NCI-H2029 (cell line): Measurements from ENCODE around the gene PPP2R5D.
"Not testable (repeated sequence)": the region's sequence is repeated elsewhere in the genome, so short reads cannot be mapped to it uniquely, and the experiment has no call there.

Experiments used
- DNase-seq: peaks from one replicate; lab custom pipeline; 2025; lab: John Stamatoyannopoulos, UW

Gene PPP2R5D

DNA sequence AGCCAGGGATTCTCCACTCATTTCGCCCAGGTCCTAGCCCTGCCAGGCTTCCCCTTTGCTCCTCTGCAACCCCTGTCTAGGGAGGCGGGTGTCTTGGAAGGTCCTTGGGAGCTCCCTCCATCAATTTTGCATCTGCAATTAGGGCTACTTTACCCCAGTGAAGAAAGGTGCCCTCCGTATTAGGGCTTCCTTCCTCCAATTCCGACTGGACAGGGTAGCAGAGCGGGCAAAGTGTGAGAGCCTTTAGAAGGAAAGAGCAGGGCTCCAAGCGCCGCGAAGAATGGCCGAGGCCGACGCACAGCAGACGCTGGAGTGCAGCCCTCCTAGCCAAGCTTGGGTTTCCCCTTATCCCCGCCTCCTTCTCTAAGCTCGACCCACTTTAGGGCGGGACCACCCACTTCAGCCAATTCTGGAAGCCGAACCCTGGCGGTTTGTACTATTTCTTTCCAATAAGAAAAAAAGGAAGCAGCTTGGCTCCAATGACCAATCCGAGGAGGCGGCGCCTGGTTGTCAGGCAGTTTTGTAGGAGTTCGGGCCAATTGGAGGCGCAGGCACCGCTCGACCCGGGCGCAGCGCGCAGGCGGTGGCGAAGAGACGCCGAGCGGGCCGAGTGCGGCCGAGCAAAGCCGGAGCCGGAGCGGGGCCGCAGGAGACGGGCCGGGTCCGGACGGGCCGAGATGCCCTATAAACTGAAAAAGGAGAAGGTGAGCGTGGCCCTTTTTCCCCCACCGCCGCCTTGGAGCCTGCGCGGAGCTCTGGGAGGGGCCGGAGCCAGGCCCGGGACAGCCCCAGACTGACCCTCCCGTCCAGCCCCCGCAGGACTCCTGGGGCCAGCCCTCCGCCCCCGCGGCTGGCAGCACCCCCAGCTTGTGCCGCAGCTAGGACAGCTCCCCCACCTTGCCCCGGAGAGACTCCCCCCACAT is at the start of gene PPP2R5D:
TSS of gene PPP2R5D (plus strand) at position 570 of the 923 bp plus-strand sequence. CDS start at position 678, 108 bp downstream.
- peak; percentile 99 for DNase-seq

DNA sequence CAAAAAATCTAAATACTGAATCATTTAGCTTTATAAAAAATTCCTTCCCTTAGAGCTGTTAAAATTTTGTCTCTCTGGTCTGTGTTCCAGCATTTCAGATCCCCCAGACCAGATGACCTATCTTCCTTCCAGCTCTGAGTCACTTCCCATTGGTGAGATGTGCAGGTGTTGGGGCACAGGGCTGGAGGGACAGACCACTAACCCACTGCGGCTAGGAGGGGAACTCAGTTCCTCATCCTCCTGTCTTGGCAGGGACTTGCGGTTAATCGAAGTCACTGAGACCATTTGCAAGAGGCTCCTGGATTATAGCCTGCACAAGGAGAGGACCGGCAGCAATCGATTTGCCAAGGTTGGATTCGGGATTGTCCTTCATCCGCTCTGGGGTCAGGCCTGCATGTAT is 49.0 kb upstream of the PPP2R5D start:
- DNase-seq = no peak

DNA sequence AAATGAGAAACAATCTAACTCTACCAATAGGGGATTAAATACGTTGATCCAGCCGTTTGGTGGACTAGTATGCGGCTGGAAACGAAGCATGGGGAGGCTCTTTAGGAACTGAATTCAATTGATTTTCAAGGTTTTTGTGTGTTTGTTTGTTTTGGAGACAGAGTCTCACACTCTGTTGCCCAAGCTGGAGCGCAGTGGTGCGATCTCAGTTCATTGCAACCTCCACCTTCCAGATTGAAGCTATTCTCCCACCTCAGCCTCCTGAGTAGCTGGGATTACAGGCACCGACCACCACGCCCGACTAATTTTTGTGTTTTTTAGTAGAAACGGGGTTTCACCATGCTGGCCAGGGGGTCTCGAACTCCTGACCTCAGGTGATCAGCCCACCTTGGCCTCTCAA is 48.0 kb upstream of the PPP2R5D start:
- DNase-seq = no peak

DNA sequence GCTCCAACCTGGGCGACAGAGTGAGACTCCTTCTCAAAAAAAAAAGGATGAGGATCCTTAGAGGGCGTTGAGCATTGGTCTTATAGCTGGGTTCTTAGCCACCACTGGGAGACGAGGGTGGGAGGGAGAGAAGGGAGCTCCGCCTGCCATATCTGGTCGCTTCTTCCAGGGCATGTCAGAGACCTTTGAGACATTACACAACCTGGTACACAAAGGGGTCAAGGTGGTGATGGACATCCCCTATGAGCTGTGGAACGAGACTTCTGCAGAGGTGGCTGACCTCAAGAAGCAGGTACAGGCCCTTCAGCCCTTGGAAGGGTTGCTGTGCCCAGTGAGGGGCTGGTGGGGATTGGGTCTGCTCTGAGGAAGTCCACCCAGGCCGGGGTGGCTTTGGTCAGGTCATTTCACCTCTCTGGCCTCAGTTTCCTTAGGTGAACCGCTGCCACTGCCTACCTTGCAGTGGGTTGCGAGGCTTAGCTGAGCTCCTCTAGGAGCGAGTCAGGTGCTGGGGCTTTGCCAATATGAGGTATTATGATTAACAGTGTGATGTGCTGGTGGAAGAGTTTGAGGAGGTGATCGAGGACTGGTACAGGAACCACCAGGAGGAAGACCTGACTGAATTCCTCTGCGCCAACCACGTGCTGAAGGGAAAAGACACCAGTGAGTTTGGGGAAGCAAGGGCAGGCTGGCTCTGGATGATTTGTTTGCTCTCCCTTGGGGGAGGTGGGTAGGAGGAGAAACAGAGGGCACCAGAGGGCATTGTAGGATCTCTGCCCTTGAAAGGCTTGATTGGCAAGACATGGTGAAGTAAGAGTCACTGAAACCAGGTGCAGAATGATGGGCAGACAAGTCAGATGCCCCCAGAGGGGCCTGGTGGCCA is 46.6 kb upstream of the PPP2R5D start:
- no peak for DNase-seq

DNA sequence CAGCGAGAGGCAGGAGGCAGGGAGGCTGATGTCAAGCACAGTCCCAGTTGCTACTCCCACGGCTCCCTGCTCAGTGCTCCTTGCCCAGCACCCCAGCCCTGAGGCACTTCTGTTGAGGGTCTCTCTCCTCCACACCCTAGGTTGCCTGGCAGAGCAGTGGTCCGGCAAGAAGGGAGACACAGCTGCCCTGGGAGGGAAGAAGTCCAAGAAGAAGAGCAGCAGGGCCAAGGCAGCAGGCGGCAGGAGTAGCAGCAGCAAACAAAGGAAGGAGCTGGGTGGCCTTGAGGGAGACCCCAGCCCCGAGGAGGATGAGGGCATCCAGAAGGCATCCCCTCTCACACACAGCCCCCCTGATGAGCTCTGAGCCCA is 46.0 kb upstream of the PPP2R5D start:
- DNase-seq = no peak

DNA sequence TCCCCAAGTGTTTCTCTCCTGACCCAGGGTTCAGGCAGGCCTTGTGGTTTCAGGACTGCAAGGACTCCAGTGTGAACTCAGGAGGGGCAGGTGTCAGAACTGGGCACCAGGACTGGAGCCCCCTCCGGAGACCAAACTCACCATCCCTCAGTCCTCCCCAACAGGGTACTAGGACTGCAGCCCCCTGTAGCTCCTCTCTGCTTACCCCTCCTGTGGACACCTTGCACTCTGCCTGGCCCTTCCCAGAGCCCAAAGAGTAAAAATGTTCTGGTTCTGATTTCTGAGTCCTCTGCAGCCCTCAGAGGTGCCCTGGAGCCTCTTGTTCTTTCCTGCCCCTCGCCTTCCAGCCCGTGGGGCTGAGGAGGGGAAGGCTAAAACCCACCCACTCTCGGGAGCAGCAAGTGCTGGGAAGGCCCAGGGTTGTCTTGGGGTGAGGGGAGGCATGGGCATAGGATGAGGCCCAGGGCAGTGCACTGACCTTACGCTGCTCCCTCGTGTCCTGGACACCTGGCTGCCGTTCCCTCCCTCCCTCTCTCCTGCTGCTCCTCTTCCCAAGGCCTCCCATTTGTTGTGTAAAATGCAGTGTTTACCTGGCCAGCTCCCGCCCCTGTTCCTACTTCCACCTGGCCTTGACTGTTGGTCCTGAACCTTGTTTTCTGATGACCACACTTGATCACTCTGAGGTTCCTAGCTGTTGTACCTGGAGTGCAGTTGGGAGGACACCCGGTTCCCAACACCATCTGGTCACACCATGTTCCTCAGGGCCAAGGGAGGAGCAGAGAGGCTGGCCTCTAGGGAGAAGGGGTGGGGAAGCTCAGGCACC is 45.2 kb upstream of the PPP2R5D start:
- no peak for DNase-seq

DNA sequence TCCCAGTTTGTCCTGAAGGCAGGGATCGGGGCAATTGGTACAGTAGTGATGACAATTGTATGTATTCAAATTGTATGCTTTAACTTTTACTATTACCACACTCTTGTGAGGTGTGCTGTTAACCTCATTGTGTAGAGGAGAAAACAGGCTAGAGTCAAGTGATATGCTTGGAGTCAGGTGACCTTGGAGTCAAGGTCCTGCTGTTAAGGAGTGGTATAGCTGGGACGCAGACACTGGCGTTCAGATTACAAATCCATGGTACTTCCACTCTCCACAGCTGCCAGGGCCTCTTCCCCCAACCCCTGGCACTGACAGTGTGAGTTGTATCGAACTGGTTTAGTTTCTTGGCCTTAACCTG is 44.6 kb upstream of the PPP2R5D start:
- no peak for DNase-seq

DNA sequence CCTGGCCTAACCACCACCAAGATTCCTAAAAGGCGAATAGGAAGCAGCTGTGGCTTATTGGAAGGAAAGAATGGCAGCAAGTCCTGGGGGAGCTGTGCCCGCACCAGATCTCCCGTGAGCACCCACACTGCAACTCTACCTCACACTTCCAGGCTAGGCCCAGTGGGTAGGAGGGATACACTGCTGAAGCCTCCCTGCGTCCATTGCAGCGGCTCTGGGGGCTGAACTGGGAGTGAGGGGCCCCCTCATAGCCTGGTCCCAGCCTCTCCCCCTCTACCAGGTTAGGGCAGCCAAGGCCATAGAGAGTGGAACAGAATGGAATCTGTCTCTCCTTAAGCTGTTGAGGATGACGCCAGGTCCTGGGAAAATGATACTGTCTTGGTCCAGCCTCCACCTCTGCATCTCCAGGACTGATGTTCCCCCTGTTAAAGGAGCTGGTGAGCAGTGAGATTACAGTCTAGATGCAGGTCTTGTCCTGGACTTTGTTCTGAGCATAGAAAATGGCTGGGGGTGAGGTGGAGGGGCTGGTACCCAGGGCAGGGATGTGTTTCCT is 43.8 kb upstream of the PPP2R5D start:
- DNase-seq = no peak

DNA sequence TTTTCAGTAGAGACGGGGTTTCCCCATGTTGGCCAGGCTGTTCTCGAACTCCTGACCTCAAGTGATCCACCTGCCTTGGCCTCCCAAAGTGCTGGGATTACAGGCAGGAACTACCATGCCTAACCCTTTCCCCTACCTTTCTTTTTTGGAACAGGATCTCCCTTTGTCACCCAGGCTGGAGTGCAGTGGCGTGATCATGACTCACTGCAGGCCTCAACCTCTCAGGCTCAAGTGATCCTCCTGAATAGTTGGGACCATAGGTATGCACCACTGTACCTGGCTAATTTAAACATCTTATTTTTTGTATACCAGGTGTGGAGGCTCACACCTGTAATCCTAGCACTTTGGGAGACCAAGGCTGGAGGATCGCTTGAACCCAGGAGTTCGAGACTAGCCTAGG is 43.0 kb upstream of the PPP2R5D start:
- DNase-seq = not testable (repeated sequence)

DNA sequence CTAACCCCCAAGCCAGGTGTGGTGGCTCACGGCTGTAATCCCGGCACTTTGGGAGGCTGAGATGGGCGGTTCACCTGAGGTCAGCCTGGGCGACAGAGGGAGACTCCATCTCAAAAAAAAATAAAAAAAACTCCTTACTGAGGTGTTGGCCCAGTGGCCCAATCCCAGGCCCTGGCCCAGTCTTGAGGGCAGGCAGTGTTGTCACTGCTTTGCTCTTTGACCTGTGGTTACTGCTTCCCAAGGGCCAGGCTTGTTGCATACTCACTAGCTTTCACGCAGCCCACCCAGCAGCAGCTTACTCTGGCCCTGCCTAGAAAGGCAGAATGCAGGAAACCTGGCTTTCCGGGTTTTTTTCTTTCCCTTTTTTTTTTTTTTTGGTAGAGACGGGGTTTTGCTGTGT is 41.9 kb upstream of the PPP2R5D start:
- DNase-seq = no peak

DNA sequence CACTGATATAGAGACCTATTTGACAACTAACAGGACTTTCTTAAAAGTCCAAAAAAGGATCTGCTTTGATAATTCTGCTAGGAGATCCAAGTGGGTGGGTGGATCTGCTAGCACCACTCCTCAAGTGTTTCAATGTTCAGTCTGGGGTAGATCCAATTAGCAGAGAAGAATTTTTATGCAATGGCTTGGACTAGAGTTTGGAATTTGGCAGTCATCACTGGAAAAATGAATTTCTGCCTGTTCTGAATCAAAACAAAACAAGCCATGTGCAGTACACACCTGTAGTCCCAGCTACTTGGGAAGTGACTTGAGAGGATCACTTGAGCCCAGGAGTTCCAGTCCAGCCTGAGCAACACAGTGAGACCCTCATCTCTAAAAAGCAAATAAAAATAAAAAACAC is 36.4 kb upstream of the PPP2R5D start:
- no peak for DNase-seq

DNA sequence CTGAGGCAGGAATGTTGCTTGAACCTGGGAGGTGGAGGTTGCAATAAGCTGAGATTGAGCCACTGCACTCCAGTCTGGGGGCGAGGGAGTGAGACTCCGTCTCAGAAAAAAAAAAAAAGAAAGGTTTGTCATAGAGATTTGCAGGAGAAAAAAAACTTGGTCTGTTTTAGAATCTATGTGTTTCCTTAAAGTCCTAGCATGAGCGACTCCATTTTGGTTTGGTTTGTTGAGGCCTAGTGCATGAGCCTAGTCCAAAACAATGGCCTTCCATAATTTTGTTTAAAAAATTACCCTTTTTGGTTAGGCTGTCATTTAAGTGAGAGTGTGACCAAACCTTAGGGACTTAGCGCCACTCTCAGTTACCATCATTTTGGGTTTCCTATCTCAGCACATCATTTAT is 32.0 kb upstream of the PPP2R5D start:
- DNase-seq = no peak

DNA sequence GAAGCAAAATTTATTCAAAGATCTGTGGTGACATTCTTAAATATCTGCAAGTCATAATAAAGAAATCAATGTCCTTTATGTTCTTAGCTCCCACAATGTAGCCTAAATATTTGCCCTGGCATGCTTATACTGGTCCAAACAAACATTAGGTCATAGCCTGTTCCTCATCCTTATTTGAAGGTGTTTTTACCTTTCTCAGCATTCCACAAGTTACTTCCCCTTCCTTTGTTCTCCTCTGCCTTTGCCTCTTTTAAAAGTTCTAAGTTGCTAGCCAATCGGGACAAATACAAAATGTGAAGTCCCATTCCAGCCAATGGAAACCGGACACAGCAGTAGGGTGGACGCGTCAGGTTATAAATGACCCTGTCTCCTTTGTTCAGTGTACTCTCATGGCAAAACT is 30.0 kb upstream of the PPP2R5D start:
- not testable (repeated sequence) for DNase-seq

DNA sequence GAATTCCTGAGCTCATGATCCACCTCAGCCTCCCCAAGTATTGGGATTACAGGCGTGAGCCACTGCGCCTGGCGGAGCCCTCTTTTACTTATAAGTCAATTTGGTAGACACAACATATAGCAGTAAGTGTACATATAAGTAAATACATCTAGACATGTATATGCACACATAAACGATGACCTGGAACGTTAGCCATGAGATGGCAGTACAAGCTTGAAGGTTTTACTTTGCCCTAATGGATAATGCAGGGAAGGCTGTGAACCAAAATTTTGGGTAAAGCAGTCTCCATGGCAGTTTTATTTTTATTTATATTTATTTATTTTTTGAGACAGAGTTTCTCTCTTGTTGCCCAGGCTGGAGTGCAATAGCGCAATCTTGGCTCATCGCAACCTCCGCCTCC is 26.2 kb upstream of the PPP2R5D start:
- no peak for DNase-seq

DNA sequence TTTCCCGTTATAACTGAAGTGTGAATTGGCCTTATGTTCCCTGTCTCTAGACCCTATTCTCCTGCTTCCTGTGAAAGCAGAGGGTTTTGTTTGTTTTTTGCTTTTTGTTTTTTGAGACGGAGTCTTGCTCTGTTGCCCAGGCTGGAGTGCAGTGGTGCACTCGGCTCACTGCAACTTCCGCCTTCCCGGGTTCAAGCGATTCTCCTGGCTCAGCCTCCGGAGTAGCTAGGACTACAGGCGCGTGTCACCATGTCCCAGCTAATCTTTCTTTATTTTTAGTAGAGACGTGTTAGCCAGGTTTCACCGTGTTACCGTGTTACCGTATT is 24.5 kb upstream of the PPP2R5D start:
- no peak for DNase-seq

DNA sequence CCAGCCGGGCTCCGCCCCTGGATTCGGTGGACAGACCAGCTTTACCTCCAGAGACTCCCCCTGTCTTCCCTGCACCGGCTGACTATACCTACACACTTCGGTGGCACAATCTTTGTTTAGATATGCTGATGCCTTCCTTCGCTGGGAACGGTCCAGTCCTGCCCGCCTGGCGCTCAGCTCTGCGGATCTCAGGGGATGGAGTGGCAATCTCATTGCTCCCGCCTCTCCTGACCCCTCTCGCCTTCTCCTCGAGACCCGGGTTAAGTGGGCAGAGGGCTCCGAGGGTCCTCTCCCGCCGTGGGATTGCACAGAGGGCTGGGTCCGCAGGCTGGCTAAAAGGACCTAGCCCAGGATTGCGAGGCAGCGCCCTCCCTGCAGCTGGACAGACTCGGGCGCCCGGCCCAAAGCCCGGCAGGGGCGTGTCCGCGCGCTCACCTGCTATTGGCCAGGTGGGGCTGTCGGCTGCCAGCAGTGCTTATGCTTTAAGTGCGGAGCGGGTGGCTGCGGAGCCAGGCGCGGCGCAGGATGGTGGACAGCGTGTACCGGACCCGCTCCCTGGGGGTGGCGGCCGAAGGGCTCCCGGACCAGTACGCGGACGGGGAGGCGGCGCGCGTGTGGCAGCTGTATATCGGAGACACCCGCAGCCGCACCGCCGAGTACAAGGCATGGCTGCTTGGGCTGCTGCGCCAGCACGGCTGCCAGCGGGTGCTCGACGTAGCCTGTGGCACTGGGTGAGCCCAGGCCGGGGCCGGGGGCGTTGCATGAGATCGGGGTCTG is 23.9 kb upstream of the PPP2R5D start, which contains the start of gene GNMT:
TSS of gene GNMT (plus strand) at position 512 of the 777 bp plus-strand sequence. CDS start at position 526, 14 bp downstream.
- peak; percentile 59 for DNase-seq

DNA sequence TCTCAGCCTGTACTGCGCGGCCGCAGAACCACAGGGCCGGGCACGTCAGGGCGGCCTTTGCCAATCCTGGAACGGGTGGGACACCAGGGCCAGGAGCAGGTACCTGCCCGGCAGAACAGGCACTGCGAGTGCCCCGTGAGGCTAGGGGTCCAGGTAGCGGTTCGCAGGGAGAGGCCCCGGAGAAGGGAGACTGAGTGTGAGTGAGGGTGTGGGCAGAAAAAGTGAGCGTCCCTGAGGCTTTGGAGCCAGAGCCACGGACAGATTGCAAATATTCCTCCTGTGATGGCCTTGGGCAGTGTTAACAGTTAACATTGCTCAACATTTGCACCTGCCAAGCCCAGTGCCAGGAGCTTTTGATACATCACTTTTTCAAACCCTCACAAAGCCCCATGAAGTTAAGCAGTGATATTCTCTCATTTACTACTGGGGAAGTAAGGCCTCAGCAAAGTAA is 23.3 kb upstream of the PPP2R5D start:
- no peak for DNase-seq

DNA sequence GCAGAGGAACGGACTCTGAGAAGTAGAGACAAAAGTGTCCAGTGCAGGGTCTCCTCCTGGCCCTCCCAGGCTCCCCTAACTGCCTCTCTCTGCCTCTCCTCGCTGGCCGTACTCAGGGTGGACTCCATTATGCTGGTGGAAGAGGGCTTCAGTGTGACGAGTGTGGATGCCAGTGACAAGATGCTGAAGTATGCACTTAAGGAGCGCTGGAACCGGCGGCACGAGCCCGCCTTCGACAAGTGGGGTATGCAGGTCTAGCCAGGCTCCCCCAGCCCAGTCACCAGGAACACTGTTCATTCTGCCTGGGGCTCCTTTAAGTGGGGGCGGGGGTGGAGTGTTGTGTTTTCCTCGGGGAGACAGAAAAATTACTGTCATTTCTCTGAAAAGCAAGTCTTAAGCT is 22.3 kb upstream of the PPP2R5D start:
- DNase-seq = no peak

DNA sequence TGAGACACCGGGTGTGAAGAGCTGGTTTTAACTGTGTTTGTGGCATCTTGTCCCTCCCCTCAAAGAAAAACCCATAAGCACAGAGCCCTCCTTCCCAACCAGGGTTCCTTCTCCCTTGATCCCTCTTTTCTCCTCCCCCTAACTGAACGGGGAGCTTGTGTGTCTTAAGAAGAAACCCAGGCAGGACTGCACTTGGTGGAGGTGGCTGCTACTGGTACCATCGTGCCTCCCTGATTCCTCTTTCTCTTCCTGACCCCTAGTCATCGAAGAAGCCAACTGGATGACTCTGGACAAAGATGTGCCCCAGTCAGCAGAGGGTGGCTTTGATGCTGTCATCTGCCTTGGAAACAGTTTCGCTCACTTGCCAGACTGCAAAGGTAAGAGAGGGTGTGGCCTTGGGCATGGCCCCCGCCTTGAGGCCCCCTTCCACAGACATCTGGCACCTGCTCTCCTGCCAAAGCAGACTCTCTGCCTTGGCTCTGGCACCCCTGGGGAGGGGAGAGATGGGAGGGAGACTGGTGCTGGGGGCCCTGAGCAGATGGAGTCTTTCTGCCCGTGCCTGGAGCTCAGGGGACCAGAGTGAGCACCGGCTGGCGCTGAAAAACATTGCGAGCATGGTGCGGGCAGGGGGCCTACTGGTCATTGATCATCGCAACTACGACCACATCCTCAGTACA is 21.7 kb upstream of the PPP2R5D start:
- DNase-seq = no peak

DNA sequence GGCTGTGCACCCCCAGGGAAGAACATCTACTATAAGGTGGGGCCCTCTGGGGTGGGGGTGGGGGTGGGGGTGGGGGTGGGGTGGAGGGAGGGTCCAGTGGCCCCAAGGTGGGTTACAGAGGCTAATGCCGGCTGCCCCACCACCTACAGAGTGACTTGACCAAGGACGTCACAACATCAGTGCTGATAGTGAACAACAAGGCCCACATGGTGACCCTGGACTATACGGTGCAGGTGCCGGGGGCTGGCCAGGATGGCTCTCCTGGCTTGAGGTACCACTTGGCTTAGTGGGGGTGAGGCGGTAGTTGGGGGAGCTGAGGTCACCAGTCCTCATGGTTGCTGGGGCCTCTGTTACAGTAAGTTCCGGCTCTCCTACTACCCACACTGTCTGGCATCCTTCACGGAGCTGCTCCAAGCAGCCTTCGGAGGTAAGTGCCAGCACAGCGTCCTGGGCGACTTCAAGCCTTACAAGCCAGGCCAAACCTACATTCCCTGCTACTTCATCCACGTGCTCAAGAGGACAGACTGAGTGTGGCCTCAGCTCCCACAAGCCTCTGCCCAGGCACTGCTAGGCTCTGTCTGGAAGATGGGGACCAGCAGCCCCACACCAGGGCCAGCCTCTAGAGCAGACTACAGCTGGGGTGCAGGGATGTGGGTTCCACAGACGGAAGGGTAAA is 21.1 kb upstream of the PPP2R5D start:
- no peak for DNase-seq
